HEK293T (cell line): ENCODE measurements around the gene SYDE1.
A peak's percentile ranks its signal among the peaks of the same experiment; 100 is the strongest.

Source experiments
- CTCF ChIA-PET: fragments of 350-600 bp; formaldehyde crosslinking; extraction: SDS; loops from one replicate; lab custom pipeline; 2021; ENCODE audit warnings: antibody characterized with exemption, inconsistent platforms; lab: Yijun Ruan, JAX
- POLR2A ChIA-PET: fragments of 350-600 bp; formaldehyde crosslinking; extraction: SDS; loops from one replicate; lab custom pipeline; 2020; ENCODE audit warnings: antibody characterized with exemption, inconsistent platforms; lab: Yijun Ruan, JAX
- DNase-seq: peaks from one replicate; pipeline ENCODE4 v3.0.0; 2012; ENCODE audit warnings: mixed read lengths; ENCODE audit errors: extremely low spot score
- ARNT ChIP-seq: fragments of 450-650 bp; IDR thresholded peaks from 2 replicates; pipeline ENCODE4 v1.6.1; 2017; ENCODE audit warnings: mild to moderate bottlenecking
- BHLHE40 ChIP-seq: fragments of 450-650 bp; IDR thresholded peaks from 2 replicates; pipeline ENCODE4 v1.6.1; 2016; ENCODE audit warnings: mild to moderate bottlenecking, moderate library complexity, borderline replicate concordance
- CTBP1 ChIP-seq: fragments of 450-650 bp; IDR thresholded peaks from 2 replicates; pipeline ENCODE4 v1.6.1; 2016; ENCODE audit warnings: borderline replicate concordance
- ELF4 ChIP-seq: fragments of 450-650 bp; IDR thresholded peaks from 2 replicates; pipeline ENCODE4 v1.6.1; 2017; ENCODE audit warnings: antibody characterized with exemption
- FOXA1 ChIP-seq: fragments of 450-650 bp; IDR thresholded peaks from 2 replicates; pipeline ENCODE4 v1.6.1; 2016; ENCODE audit warnings: mild to moderate bottlenecking
- FOXK2 ChIP-seq: fragments of 450-650 bp; IDR thresholded peaks from 2 replicates; pipeline ENCODE4 v1.6.1; 2016; ENCODE audit warnings: mild to moderate bottlenecking
- FOXM1 ChIP-seq: fragments of 450-650 bp; IDR thresholded peaks from 2 replicates; pipeline ENCODE4 v1.6.1; 2017; ENCODE audit warnings: mild to moderate bottlenecking, borderline replicate concordance
- HDGF ChIP-seq: fragments of 450-650 bp; IDR thresholded peaks from 2 replicates; pipeline ENCODE4 v1.6.1; 2017; ENCODE audit warnings: antibody characterized with exemption, borderline replicate concordance
- L3MBTL2 ChIP-seq: fragments of 450-650 bp; conservative IDR thresholded peaks from 2 replicates; pipeline ENCODE4 v1.6.1; 2016; ENCODE audit warnings: mild to moderate bottlenecking
- LEF1 ChIP-seq: fragments of 450-650 bp; IDR thresholded peaks from 2 replicates; pipeline ENCODE4 v1.6.1; 2017; ENCODE audit warnings: mild to moderate bottlenecking, borderline replicate concordance
- NFRKB ChIP-seq: fragments of 450-650 bp; IDR thresholded peaks from 2 replicates; pipeline ENCODE4 v1.6.1; 2016; ENCODE audit warnings: mild to moderate bottlenecking, moderate library complexity
- SP1 ChIP-seq: fragments of 450-650 bp; IDR thresholded peaks from 2 replicates; pipeline ENCODE4 v1.6.1; 2017
- SUZ12 ChIP-seq: fragments of 450-650 bp; IDR thresholded peaks from 2 replicates; pipeline ENCODE4 v1.6.1; 2016; ENCODE audit warnings: mild to moderate bottlenecking
- TARDBP ChIP-seq: fragments of 450-650 bp; IDR thresholded peaks from 2 replicates; pipeline ENCODE4 v1.6.1; 2016
- ZNF384 ChIP-seq: fragments of 450-650 bp; IDR thresholded peaks from 2 replicates; pipeline ENCODE4 v1.6.1; 2016
- TF ChIP-seq, protein P1 (sequence below): fragments of 450-650 bp; IDR thresholded peaks from 2 replicates; pipeline ENCODE4 v1.6.1; 2016

The SYDE1 gene

DNA sequence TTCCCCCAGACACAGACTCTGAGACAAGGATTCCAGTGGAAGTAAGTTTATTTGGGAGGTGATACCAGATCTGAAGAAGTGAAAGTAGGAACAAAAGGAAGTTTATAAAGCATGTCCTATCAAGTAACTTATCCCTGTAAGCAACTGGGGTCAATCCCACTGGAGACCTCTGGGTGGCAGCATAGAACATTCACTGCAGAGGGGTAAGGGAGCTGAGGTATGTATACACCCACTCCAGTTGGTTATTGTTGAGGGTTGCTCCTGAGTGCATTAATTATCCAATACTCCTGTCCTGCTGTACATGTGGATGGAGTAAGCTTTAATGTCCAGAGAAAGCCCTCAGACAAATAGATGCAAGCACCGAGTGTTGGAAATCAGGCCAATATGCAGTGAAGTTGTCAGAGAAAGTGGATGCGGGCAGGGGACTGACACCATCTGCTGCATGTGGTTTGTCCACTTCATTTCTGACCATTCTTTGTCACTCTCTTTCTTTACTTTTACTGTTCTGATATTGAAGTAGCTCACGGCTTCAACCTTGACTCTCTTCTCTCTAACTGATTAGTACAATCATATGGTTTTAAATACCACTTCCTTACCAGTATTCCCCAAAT, 46.9 kb downstream of the SYDE1 start:
- TF ChIP-seq SP1 (no peak), ZNF384 (no peak), TARDBP (no peak), CTBP1 (no peak), FOXA1 (no peak), FOXM1 (no peak), ARNT (no peak)
- TF ChIP-seq, protein P1, sequence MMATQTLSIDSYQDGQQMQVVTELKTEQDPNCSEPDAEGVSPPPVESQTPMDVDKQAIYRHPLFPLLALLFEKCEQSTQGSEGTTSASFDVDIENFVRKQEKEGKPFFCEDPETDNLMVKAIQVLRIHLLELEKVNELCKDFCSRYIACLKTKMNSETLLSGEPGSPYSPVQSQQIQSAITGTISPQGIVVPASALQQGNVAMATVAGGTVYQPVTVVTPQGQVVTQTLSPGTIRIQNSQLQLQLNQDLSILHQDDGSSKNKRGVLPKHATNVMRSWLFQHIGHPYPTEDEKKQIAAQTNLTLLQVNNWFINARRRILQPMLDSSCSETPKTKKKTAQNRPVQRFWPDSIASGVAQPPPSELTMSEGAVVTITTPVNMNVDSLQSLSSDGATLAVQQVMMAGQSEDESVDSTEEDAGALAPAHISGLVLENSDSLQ = no peak
- CTCF ChIA-PET = interaction anchor here (0.6 to 1.6 kb wide), 5 partner anchors 54 to 480 kb away, joined by 3 to 8 read pairs (median 4); no protein-coding TSS in a partner anchor
- DNase-seq = peak; percentile 55
- POLR2A ChIA-PET = no interaction called here

DNA sequence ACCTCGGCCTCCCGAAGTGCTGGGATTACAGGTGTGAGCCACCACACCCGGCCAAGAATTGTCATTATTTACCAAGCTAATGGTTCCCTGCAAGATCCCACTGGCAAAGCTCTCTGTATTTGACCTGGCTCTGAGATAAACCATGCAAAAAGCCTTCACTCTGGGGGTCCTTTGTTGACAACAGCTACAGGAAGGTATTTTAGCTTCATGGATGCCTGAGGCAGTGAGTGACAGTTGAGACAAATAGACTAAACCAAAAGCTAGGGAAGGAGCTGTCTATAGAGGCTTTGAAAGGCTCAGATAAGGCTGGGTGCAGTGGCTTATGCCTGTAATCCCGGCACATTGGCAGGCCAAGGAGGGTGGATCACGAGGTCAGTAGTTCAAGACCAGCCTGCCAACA, 48.1 kb downstream of the SYDE1 start:
- ChIA-PET POLR2A (no interaction called here), CTCF (interaction anchor here (0.7 to 1.0 kb wide), 2 partner anchors 35 to 64 kb away, joined by 3 to 5 read pairs; no protein-coding TSS in a partner anchor)
- DNase-seq = no peak
- TF ChIP-seq ARNT = no peak
- no peak for TF ChIP-seq ZNF384
- no peak for TF ChIP-seq FOXK2

DNA sequence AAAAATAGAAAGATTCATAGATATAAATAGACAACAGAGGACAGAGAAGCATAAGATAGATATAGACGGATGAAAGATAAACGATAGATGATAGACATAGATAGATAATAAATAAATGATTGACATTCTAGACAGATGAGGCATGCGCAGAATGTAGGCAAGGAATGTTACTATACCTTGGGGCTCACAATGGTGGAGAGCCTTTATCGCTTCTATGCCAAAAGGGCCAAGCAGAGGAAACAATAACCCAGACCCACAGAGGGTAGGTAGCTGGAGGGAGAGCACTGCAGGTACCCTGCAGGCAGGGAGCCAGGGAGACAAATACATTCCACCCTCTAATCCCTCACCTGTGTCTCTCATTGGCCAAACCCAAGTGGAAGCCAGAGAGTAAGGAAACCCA, 49.2 kb downstream of the SYDE1 start:
- no peak for DNase-seq
- TF ChIP-seq L3MBTL2 (no peak), BHLHE40 (no peak), CTBP1 (no peak)
- TF ChIP-seq, protein P1 = 0 out of 2 replicates have a peak, but pooled peaks have one; percentile 6
- POLR2A ChIA-PET = no interaction called here
- CTCF ChIA-PET = no interaction called here

DNA sequence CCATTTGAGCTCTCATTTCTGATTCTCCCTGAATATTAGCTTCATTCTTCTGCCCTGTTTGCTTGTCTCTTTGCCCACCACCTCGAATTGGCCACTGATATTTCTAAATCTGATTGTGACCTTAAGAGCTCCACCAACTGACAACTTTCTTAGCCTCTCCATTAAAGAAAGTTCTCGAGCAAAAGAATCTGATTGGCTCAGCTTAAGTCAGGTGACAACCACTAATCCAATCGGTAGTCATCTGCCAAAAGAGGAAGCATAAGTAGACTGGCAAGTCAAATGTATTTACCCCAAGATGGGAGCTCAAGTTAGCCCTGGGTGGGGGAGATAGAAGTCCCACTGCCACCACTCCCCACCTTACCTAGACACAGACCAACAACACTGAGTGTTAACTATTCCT, 52.0 kb downstream of the SYDE1 start:
- ChIA-PET POLR2A (no interaction called here), CTCF (interaction anchor here (1.0 kb wide), 1 partner anchor 19 kb away, joined by 3 read pairs; no protein-coding TSS in a partner anchor)
- TF ChIP-seq NFRKB = no peak
- TF ChIP-seq ELF4 = no peak
- TF ChIP-seq LEF1 = no peak
- TF ChIP-seq CTBP1 = no peak
- TF ChIP-seq FOXK2 = no peak
- no peak for TF ChIP-seq SP1
- no peak for TF ChIP-seq HDGF
- TF ChIP-seq TARDBP = no peak
- TF ChIP-seq ARNT = no peak
- no peak for DNase-seq

DNA sequence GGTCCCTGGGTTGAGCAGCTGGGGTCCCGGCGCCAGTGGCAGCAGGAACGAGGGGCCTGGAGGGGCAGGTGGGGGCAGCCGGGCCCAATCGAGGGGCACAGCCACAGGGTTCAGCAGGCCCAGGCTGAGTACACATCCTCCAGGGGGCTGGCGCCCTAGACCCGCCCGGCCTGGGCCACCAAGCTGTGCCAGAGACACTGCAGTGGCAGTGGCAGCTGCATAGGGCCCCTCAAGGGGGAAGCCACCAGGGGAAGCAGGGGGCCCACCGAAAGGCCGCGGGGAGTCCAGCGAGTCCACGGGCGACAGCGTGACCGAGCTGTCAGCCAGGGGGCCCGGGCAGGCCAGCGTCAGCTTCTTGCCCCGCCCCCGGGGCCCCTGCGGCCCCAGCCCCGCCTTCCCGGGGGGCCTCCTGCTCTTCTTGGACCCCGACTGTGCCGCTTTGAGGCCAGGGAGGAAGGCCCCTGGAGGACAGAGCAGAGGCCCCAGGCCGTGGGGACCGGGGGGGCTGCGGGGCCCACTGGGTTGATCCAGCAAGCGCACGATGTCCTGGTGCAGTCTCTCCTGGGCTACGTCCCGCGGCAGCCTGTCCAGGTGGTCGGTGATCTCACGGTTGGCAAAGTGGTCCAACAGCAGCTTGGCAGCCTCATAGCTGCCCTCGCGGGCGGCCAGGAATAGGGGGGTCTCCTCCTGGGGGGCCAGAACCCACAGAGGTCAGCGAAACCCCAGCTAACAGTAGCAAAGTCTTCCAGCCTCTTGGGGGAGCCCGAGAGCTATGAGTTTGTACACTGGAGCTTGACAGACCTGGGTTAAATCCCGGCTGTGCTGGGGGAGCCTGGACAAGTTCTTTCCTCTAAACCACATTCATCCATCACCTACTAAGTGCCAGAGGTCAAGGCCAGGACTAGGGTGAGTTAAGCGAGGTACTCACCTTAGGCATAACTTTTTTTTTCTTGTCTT, 54.1 kb downstream of the SYDE1 start:
- TF ChIP-seq ZNF384 = no peak
- no peak for TF ChIP-seq SUZ12
- no peak for TF ChIP-seq ARNT
- TF ChIP-seq LEF1 = no peak
- TF ChIP-seq NFRKB = no peak
- TF ChIP-seq FOXK2 = no peak
- TF ChIP-seq FOXA1 = no peak
- peak; percentile 65 for DNase-seq
- ChIA-PET POLR2A (no interaction called here), CTCF (interaction anchor here (0.9 to 1.0 kb wide), 3 partner anchors 13 to 98 kb away, joined by 3 to 4 read pairs (median 3); no protein-coding TSS in a partner anchor)
